SK-N-SH treated with all-trans-retinoic acid at 6 μM for 48 hours (cell line): ENCODE results near the gene GCNT2.

Source experiments
- ATAC-seq: fragments of 200-7000 bp; cut with Tn5 transposase; 3 replicates; pipeline ENCODE4 v1.9.1; 2020; ENCODE audit warnings: mild to moderate bottlenecking, moderate library complexity
- ARNTL ChIP-seq: fragments of 450-650 bp; formaldehyde crosslinking; IDR thresholded peaks from 2 replicates; pipeline ENCODE4 v1.5.0; 2020; ENCODE audit warnings: low read depth, mild to moderate bottlenecking, moderate library complexity, borderline replicate concordance
- BACH2 ChIP-seq: fragments of 250-450 bp; sonication (Bioruptor Pico); IDR thresholded peaks from 2 replicates; pipeline ENCODE4 v1.9.0; 2021; ENCODE audit warnings: mild to moderate bottlenecking, borderline replicate concordance
- CREB5 ChIP-seq: fragments of 250-450 bp; sonication (Bioruptor Pico); IDR thresholded peaks from 2 replicates; pipeline ENCODE4 v1.5.1; 2020; ENCODE audit warnings: low read depth, mild to moderate bottlenecking, moderate library complexity
- CSDC2 ChIP-seq: fragments of 250-450 bp; sonication (Bioruptor Pico); IDR thresholded peaks from 2 replicates; pipeline ENCODE4 v1.5.0; 2020; ENCODE audit warnings: mild to moderate bottlenecking, moderate library complexity
- CSRNP3 ChIP-seq: fragments of 250-450 bp; sonication (Bioruptor Pico); IDR thresholded peaks from 2 replicates; pipeline ENCODE4 v1.5.1; 2021; ENCODE audit warnings: mild to moderate bottlenecking, moderate library complexity
- ESRRG ChIP-seq: fragments of 250-450 bp; sonication (Bioruptor Pico); IDR thresholded peaks from 2 replicates; pipeline ENCODE4 v1.6.1; 2021; ENCODE audit warnings: mild to moderate bottlenecking
- GLIS3 ChIP-seq: fragments of 250-450 bp; sonication (Bioruptor Pico); IDR thresholded peaks from 2 replicates; pipeline ENCODE4 v1.5.0; 2020; ENCODE audit warnings: mild to moderate bottlenecking, moderate library complexity
- ISL1 ChIP-seq: fragments of 250-450 bp; sonication (Bioruptor Pico); IDR thresholded peaks from 2 replicates; pipeline ENCODE4 v2.1.2; 2022; ENCODE audit warnings: mild to moderate bottlenecking, moderate library complexity
- OSR1 ChIP-seq: fragments of 250-450 bp; sonication (Bioruptor Pico); IDR thresholded peaks from 2 replicates; pipeline ENCODE4 v1.8.0; 2022; ENCODE audit warnings: moderate library complexity, mild to moderate bottlenecking, inconsistent platforms
- PPARA ChIP-seq: fragments of 250-450 bp; sonication (Bioruptor Pico); IDR thresholded peaks from 2 replicates; pipeline ENCODE4 v1.5.0; 2020; ENCODE audit warnings: mild to moderate bottlenecking, borderline replicate concordance
- RARB ChIP-seq: fragments of 250-450 bp; sonication (Bioruptor Pico); IDR thresholded peaks from 2 replicates; pipeline ENCODE4 v1.8.0; 2021; ENCODE audit warnings: mild to moderate bottlenecking, moderate library complexity
- SNAI2 ChIP-seq: fragments of 250-450 bp; sonication (Bioruptor Pico); IDR thresholded peaks from 2 replicates; pipeline ENCODE4 v1.5.0; 2020; ENCODE audit warnings: mild to moderate bottlenecking, moderate library complexity
- TCF4 ChIP-seq: fragments of 250-450 bp; sonication (Bioruptor Pico); IDR thresholded peaks from 2 replicates; pipeline ENCODE4 v1.8.0; 2021; ENCODE audit warnings: mild to moderate bottlenecking, moderate library complexity, borderline replicate concordance
- TOX ChIP-seq: fragments of 250-450 bp; sonication (Bioruptor Pico); IDR thresholded peaks from 2 replicates; pipeline ENCODE4 v1.8.0; 2021; ENCODE audit warnings: mild to moderate bottlenecking, moderate library complexity, borderline replicate concordance
- ZC3H10 ChIP-seq: fragments of 250-450 bp; sonication (Bioruptor Pico); IDR thresholded peaks from 2 replicates; pipeline ENCODE4 v1.5.1; 2021; ENCODE audit warnings: mild to moderate bottlenecking, moderate library complexity
- ZFP3 ChIP-seq: fragments of 250-450 bp; sonication (Bioruptor Pico); IDR thresholded peaks from 2 replicates; pipeline ENCODE4 v1.5.0; 2020; ENCODE audit warnings: mild to moderate bottlenecking, moderate library complexity
- ZFP30 ChIP-seq: fragments of 450-650 bp; formaldehyde crosslinking; IDR thresholded peaks from 2 replicates; pipeline ENCODE4 v1.5.0; 2022; ENCODE audit warnings: mild to moderate bottlenecking, moderate library complexity
- ZNF565 ChIP-seq: fragments of 450-650 bp; formaldehyde crosslinking; conservative IDR thresholded peaks from 2 replicates; pipeline ENCODE4 v1.5.0; 2020; ENCODE audit warnings: low read depth, mild to moderate bottlenecking, moderate library complexity
- ZNF70 ChIP-seq: fragments of 450-650 bp; formaldehyde crosslinking; IDR thresholded peaks from 2 replicates; pipeline ENCODE4 v1.5.0; 2020; ENCODE audit warnings: mild to moderate bottlenecking, moderate library complexity
- ZNF8 ChIP-seq: fragments of 450-650 bp; formaldehyde crosslinking; IDR thresholded peaks from 2 replicates; pipeline ENCODE4 v1.5.0; 2020; ENCODE audit warnings: mild to moderate bottlenecking, moderate library complexity
- TF ChIP-seq, protein P1 (sequence below): fragments of 250-450 bp; sonication (Bioruptor Pico); IDR thresholded peaks from 2 replicates; pipeline ENCODE4 v1.8.0; 2020; ENCODE audit warnings: mild to moderate bottlenecking, moderate library complexity, borderline replicate concordance
- TF ChIP-seq, protein P2 (sequence below): fragments of 250-450 bp; sonication (Bioruptor Pico); IDR thresholded peaks from 2 replicates; pipeline ENCODE4 v1.8.0; 2021; ENCODE audit warnings: low read depth, mild to moderate bottlenecking, moderate library complexity, borderline replicate concordance
- TF ChIP-seq, protein P3 (sequence below): fragments of 250-450 bp; sonication (Bioruptor Pico); IDR thresholded peaks from 2 replicates; pipeline ENCODE4 v1.5.0; 2020; ENCODE audit warnings: mild to moderate bottlenecking, moderate library complexity

GCNT2 gene

GRCh38 chr6:10507298-10507697 is 13.9 kb upstream of the GCNT2 start:
- no peak for TF ChIP-seq ISL1 (CRISPR knock-in tag)
- no peak for TF ChIP-seq ZNF8 (CRISPR knock-in tag)
- TF ChIP-seq PPARA (CRISPR knock-in tag) = no peak
- no peak for TF ChIP-seq ZNF70 (CRISPR knock-in tag)
- TF ChIP-seq CSDC2 (CRISPR knock-in tag) = no peak
- no peak for TF ChIP-seq CREB5
- TF ChIP-seq, protein P1, sequence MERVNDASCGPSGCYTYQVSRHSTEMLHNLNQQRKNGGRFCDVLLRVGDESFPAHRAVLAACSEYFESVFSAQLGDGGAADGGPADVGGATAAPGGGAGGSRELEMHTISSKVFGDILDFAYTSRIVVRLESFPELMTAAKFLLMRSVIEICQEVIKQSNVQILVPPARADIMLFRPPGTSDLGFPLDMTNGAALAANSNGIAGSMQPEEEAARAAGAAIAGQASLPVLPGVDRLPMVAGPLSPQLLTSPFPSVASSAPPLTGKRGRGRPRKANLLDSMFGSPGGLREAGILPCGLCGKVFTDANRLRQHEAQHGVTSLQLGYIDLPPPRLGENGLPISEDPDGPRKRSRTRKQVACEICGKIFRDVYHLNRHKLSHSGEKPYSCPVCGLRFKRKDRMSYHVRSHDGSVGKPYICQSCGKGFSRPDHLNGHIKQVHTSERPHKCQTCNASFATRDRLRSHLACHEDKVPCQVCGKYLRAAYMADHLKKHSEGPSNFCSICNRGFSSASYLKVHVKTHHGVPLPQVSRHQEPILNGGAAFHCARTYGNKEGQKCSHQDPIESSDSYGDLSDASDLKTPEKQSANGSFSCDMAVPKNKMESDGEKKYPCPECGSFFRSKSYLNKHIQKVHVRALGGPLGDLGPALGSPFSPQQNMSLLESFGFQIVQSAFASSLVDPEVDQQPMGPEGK (CRISPR knock-in tag) = no peak
- no peak for TF ChIP-seq BACH2 (CRISPR knock-in tag)
- no peak for TF ChIP-seq ESRRG (CRISPR knock-in tag)
- TF ChIP-seq CSRNP3 = no peak
- TF ChIP-seq ARNTL (CRISPR knock-in tag) = no peak
- TF ChIP-seq, protein P2, sequence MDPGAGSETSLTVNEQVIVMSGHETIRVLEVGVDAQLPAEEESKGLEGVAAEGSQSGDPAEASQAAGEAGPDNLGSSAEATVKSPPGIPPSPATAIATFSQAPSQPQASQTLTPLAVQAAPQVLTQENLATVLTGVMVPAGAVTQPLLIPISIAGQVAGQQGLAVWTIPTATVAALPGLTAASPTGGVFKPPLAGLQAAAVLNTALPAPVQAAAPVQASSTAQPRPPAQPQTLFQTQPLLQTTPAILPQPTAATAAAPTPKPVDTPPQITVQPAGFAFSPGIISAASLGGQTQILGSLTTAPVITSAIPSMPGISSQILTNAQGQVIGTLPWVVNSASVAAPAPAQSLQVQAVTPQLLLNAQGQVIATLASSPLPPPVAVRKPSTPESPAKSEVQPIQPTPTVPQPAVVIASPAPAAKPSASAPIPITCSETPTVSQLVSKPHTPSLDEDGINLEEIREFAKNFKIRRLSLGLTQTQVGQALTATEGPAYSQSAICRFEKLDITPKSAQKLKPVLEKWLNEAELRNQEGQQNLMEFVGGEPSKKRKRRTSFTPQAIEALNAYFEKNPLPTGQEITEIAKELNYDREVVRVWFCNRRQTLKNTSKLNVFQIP (CRISPR knock-in tag) = no peak
- TF ChIP-seq RARB (CRISPR knock-in tag) = no peak
- TF ChIP-seq TOX (CRISPR knock-in tag) = no peak
- no peak for TF ChIP-seq ZNF565
- TF ChIP-seq GLIS3 (CRISPR knock-in tag) = no peak
- TF ChIP-seq, protein P3, sequence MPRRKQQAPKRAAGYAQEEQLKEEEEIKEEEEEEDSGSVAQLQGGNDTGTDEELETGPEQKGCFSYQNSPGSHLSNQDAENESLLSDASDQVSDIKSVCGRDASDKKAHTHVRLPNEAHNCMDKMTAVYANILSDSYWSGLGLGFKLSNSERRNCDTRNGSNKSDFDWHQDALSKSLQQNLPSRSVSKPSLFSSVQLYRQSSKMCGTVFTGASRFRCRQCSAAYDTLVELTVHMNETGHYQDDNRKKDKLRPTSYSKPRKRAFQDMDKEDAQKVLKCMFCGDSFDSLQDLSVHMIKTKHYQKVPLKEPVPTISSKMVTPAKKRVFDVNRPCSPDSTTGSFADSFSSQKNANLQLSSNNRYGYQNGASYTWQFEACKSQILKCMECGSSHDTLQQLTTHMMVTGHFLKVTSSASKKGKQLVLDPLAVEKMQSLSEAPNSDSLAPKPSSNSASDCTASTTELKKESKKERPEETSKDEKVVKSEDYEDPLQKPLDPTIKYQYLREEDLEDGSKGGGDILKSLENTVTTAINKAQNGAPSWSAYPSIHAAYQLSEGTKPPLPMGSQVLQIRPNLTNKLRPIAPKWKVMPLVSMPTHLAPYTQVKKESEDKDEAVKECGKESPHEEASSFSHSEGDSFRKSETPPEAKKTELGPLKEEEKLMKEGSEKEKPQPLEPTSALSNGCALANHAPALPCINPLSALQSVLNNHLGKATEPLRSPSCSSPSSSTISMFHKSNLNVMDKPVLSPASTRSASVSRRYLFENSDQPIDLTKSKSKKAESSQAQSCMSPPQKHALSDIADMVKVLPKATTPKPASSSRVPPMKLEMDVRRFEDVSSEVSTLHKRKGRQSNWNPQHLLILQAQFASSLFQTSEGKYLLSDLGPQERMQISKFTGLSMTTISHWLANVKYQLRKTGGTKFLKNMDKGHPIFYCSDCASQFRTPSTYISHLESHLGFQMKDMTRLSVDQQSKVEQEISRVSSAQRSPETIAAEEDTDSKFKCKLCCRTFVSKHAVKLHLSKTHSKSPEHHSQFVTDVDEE (CRISPR knock-in tag) = no peak
- no peak for TF ChIP-seq OSR1
- TF ChIP-seq TCF4 (CRISPR knock-in tag) = no peak
- TF ChIP-seq ZC3H10 (CRISPR knock-in tag) = no peak
- no peak for ATAC-seq

GRCh38 chr6:10507715-10508114 is 13.4 kb upstream of the GCNT2 start:
- TF ChIP-seq SNAI2 (CRISPR knock-in tag) = no peak
- TF ChIP-seq ARNTL (CRISPR knock-in tag) = no peak
- TF ChIP-seq CSDC2 (CRISPR knock-in tag) = no peak
- no peak for TF ChIP-seq ZFP30 (CRISPR knock-in tag)
- TF ChIP-seq ZFP3 (CRISPR knock-in tag) = no peak
- TF ChIP-seq ESRRG (CRISPR knock-in tag) = no peak
- no peak for TF ChIP-seq CSRNP3
- TF ChIP-seq BACH2 (CRISPR knock-in tag) = no peak
- no peak for TF ChIP-seq RARB (CRISPR knock-in tag)
- TF ChIP-seq OSR1 = no peak
- no peak for TF ChIP-seq ZC3H10 (CRISPR knock-in tag)
- no peak for TF ChIP-seq ZNF70 (CRISPR knock-in tag)
- TF ChIP-seq ISL1 (CRISPR knock-in tag) = no peak
- TF ChIP-seq, protein P1 (CRISPR knock-in tag) = no peak
- no peak for TF ChIP-seq TOX (CRISPR knock-in tag)
- TF ChIP-seq, protein P3 (CRISPR knock-in tag) = no peak
- TF ChIP-seq GLIS3 (CRISPR knock-in tag) = no peak
- no peak for TF ChIP-seq ZNF8 (CRISPR knock-in tag)
- no peak for TF ChIP-seq PPARA (CRISPR knock-in tag)
- no peak for TF ChIP-seq ZNF565
- ATAC-seq = no peak
